HepG2 (cell line): ENCODE results near the gene RNU1-2. TPM values are rescaled to one million over a fixed set of nuclear protein-coding genes. Genes with fewer than 3 reads are reported as not detected.

Source experiments
- ATAC-seq: fragments of 200-7000 bp; cut with Tn5 transposase; 3 replicates; pipeline ENCODE4 v1.9.1; 2020; ENCODE audit warnings: mild to moderate bottlenecking, moderate library complexity
- BruUV-seq: library from RNA; stranded (reverse); fragments of 400-500 nt; replicated peaks from 2 replicates; lab custom pipeline; 2021; lab: Mats Ljungman, UMichigan
- CTCF ChIA-PET: fragments of 300-600 bp; formaldehyde crosslinking; extraction: SDS; loops from one replicate; lab custom pipeline; 2021; ENCODE audit warnings: low total read pairs, inconsistent platforms, low intra/inter-chr PET ratio; lab: Yijun Ruan, JAX
- POLR2A ChIA-PET: fragments of 350-600 bp; sonication (Branson Sonifier 250); formaldehyde crosslinking; loops from one replicate; lab custom pipeline; 2020; ENCODE audit warnings: antibody characterized with exemption, inconsistent platforms; lab: Yijun Ruan, JAX
- DNase-seq: peaks from one replicate; pipeline ENCODE4 v3.0.0-alpha.2; 2015; ENCODE audit warnings: low spot score
- FAIRE-seq: peaks from 3 replicates; lab custom pipeline; 2011; peaks lifted over from hg19 to GRCh38; lab: Jason Lieb, UNC
- H2AFZ ChIP-seq: one replicate; pipeline ENCODE4 v1.6.1; 2011; ENCODE audit warnings: low read length, inconsistent platforms
- H3K27ac ChIP-seq: fragments of 300-600 bp; 3 replicates; pipeline ENCODE4 v1.8.0; 2011; ENCODE audit warnings: mixed run types, mild to moderate bottlenecking, mixed read lengths, low read length, inconsistent platforms; ENCODE audit not compliant: insufficient read depth; ENCODE audit errors: extremely low read length
- H3K27me3 ChIP-seq, 2 experiments: fragments of 200-600 bp in 1 of 2; 2 replicates in 1 of 2; 3 replicates in 1 of 2; pipeline versions ENCODE4 v1.6.0 to v1.8.0; 2011; ENCODE audit warnings: low read length in 2 of 2, mild to moderate bottlenecking in 2 of 2, moderate library complexity in 2 of 2, inconsistent platforms in 1 of 2; ENCODE audit not compliant: insufficient read depth in 2 of 2, control insufficient read depth in 1 of 2
- H3K36me3 ChIP-seq, 2 experiments: fragments of 200-600 bp in 1 of 2; replicated peaks in 1 of 2; 2 replicates in 1 of 2; 3 replicates in 1 of 2; pipeline versions ENCODE4 v1.5.1 to v1.8.0; 2011; ENCODE audit warnings: low read length in 2 of 2, inconsistent platforms in 1 of 2; ENCODE audit not compliant: insufficient read depth in 2 of 2, control insufficient read depth in 1 of 2
- H3K4me1 ChIP-seq: 2 replicates; pipeline ENCODE4 v1.5.1; 2012; ENCODE audit warnings: low read length, inconsistent platforms; ENCODE audit not compliant: insufficient read depth
- H3K4me2 ChIP-seq: 2 replicates; pipeline ENCODE4 v1.6.0; 2011; ENCODE audit warnings: low read depth, low read length, inconsistent platforms
- H3K4me3 ChIP-seq, 3 experiments: fragments of 200-600 bp in 1 of 3; sonication (generic), shearing (Covaris generic) in 1 of 3; replicated peaks in 1 of 3; 2 replicates each; pipeline ENCODE4 v1.5.1; 2011 to 2016; ENCODE audit warnings: low read length in 3 of 3, inconsistent platforms in 2 of 3, low read depth in 2 of 3, mild to moderate bottlenecking in 2 of 3, control low read depth in 1 of 3, mixed read lengths in 1 of 3; ENCODE audit not compliant: insufficient read depth in 1 of 3
- H3K79me2 ChIP-seq: one replicate; pipeline ENCODE4 v1.6.1; 2011; ENCODE audit warnings: low read length, inconsistent platforms; ENCODE audit not compliant: insufficient read depth
- H3K9ac ChIP-seq: 2 replicates; pipeline ENCODE4 v1.6.0; 2011; ENCODE audit warnings: mild to moderate bottlenecking, low read depth, low read length, inconsistent platforms; ENCODE audit not compliant: insufficient read depth
- H3K9me3 ChIP-seq: 2 replicates; pipeline ENCODE4 v1.5.1; 2012; ENCODE audit warnings: mild to moderate bottlenecking, low read length
- H4K20me1 ChIP-seq: 2 replicates; pipeline ENCODE4 v1.6.0; 2011; ENCODE audit warnings: inconsistent platforms, mild to moderate bottlenecking, low read length, moderate library complexity; ENCODE audit not compliant: insufficient read depth
- ELF4 ChIP-seq: sonication (generic); formaldehyde crosslinking; IDR thresholded peaks from 2 replicates; pipeline ENCODE4 v1.5.0; 2020; ENCODE audit warnings: missing genetic modification reagents, mild to moderate bottlenecking, moderate library complexity, borderline replicate concordance
- EZH2 ChIP-seq: conservative IDR thresholded peaks from 2 replicates; pipeline ENCODE4 v1.6.1; 2012; ENCODE audit warnings: mild to moderate bottlenecking, low read depth, low read length, moderate library complexity
- MXD4 ChIP-seq: IDR thresholded peaks from 2 replicates; pipeline ENCODE4 v1.6.1; 2016; ENCODE audit warnings: mild to moderate bottlenecking, missing biosample characterization, missing genetic modification reagents
- SP1 ChIP-seq, 2 experiments: fragments of 450-650 bp in 1 of 2; sonication (generic) in 1 of 2; formaldehyde crosslinking in 1 of 2; IDR thresholded peaks; 2 replicates each; pipeline versions ENCODE4 v1.4.0 to v1.6.1; 2016 to 2020; ENCODE audit warnings: missing genetic modification reagents in 1 of 2
- ZNF782 ChIP-seq: sonication (generic); formaldehyde crosslinking; IDR thresholded peaks from 2 replicates; pipeline ENCODE4 v1.4.0; 2020; ENCODE audit warnings: missing genetic modification reagents, mild to moderate bottlenecking, borderline replicate concordance
- ZSCAN21 ChIP-seq: sonication (generic); formaldehyde crosslinking; IDR thresholded peaks from 2 replicates; pipeline ENCODE4 v1.8.0; 2022; ENCODE audit warnings: mild to moderate bottlenecking, missing genetic modification reagents, moderate library complexity, borderline replicate concordance
- WGBS: methylation state at CpG from one replicate; pipeline ENCODE4 v1.1.6; 2017; ENCODE audit warnings: low lambda C conversion rate; 5-methylcytosine and 5-hydroxymethylcytosine counted together
- in situ Hi-C: cut with HindIII; loops from 2 replicates; pipeline ENCODE4 v1.10.0; 2017; ENCODE audit warnings: low pct_unique_long_range_greater_than_20kb; ENCODE audit not compliant: extremely low pct_ligation_motif_present
- intact Hi-C: fragments of 100-400 bp; cut with micrococcal nuclease; formaldehyde crosslinking; loops from one replicate; pipeline ENCODE4 v1.10.0; 2022; ENCODE audit not compliant: unreplicated experiment
- polyA plus RNA-seq, 8 experiments: library from polyadenylated mRNA; depleted of rRNA in 3 of 8; stranded (reverse) in 7 of 8; unstranded in 1 of 8; fragments of >200 nt; fragmentation: Illumina TruSeq in 4 of 8; extraction: Trizol in 4 of 8; gene quantifications; 2 replicates each; pipeline versions ENCODE4 v1.2.1 to v1.2.3, GENCODE V29; 2011 to 2016; ENCODE audit warnings: low read depth in 4 of 8, missing spikeins in 1 of 8, mixed read lengths in 1 of 8; ENCODE audit not compliant: insufficient read depth in 1 of 8
- total RNA-seq, 5 experiments: library from RNA; depleted of rRNA; stranded (reverse); fragments of >200 nt; fragmentation: Illumina TruSeq; extraction: Trizol; gene quantifications; 2 replicates each; pipeline ENCODE4 v1.2.3, GENCODE V29; 2016; ENCODE audit warnings: low read depth in 1 of 5
- TF ChIP-seq, protein P1 (sequence below): sonication (generic); formaldehyde crosslinking; IDR thresholded peaks from 2 replicates; pipeline ENCODE4 v1.4.0; 2020; ENCODE audit warnings: missing genetic modification reagents
- TF ChIP-seq, protein P2 (sequence below): sonication (generic); formaldehyde crosslinking; IDR thresholded peaks from 2 replicates; pipeline ENCODE4 v1.5.0; 2020; ENCODE audit warnings: mild to moderate bottlenecking, missing genetic modification reagents, borderline replicate concordance
- TF ChIP-seq, protein P3 (sequence below): sonication (generic); formaldehyde crosslinking; IDR thresholded peaks from 2 replicates; pipeline ENCODE4 v1.8.0; 2022; ENCODE audit warnings: mild to moderate bottlenecking, missing genetic modification reagents, moderate library complexity

Gene RNU1-2
- total and polyA plus RNA-seq, 2 of the 13 experiments (the other 11 are each of a cell fraction or from before 2014, with no cell fraction given): under 0.01 to 11,018 TPM

DNA sequence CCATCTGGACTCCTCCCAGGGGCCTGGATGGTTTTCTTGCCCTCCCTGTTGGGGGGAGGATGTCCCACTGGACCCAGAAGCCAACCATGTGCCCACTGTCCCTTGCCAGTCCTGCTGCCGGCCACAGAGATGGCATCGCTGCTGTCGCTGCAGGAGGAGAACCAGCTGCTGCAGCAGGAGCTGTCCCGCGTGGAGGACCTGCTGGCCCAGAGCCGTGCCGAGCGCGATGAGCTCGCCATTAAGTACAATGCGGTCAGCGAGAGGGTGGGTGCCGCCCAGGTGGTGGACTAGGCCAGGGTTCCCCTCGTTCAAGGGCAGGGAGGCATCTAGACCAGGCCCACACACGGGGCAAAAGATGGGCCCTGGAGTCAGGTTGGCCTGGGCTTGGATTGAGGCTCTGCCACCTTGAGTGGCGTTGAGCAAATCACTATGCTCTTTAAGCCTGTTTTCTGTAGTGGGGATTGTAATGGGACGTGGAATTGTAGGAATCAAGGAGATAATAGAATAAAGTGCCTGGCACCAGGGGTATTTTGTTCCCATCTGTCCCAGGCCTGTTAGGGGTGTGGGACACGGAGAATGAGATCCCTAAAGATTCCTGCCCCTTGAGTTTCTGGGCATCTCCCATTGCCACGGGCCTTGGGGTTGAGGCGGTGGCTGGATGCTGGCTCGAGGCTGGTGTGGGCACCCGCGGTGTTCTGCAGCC, 28.6 kb downstream of the RNU1-2 start:
- no TSS peak for BruUV-seq
- FAIRE-seq: no peak
- H3K4me1 ChIP-seq: peaks cover 8% of the 10 kb centered on the region; the same call in 1 of the 2 replicates
- H3K9ac ChIP-seq: no peak overlapping the region
- DNase-seq: no peak
- H3K27ac ChIP-seq: no peak overlapping the region
- H3K4me3 ChIP-seq: no peak overlapping the region
- no peaks in the 10 kb centered on the region for H3K79me2 ChIP-seq
- no peaks in the 10 kb centered on the region for H4K20me1 ChIP-seq
- no peaks in the 10 kb centered on the region for H3K9me3 ChIP-seq
- ATAC-seq: no peak
- no peaks in the 10 kb centered on the region; a peak in 2 of 5 replicates for H3K27me3 ChIP-seq
- POLR2A ChIA-PET: no interaction called here
- in situ Hi-C loops (no loop called here), intact Hi-C loops (no loop called here)
- H2AFZ ChIP-seq: no peak overlapping the region
- WGBS: 59% methylated on average over 14 of the region's 23 CpGs
- TF ChIP-seq, protein P1, sequence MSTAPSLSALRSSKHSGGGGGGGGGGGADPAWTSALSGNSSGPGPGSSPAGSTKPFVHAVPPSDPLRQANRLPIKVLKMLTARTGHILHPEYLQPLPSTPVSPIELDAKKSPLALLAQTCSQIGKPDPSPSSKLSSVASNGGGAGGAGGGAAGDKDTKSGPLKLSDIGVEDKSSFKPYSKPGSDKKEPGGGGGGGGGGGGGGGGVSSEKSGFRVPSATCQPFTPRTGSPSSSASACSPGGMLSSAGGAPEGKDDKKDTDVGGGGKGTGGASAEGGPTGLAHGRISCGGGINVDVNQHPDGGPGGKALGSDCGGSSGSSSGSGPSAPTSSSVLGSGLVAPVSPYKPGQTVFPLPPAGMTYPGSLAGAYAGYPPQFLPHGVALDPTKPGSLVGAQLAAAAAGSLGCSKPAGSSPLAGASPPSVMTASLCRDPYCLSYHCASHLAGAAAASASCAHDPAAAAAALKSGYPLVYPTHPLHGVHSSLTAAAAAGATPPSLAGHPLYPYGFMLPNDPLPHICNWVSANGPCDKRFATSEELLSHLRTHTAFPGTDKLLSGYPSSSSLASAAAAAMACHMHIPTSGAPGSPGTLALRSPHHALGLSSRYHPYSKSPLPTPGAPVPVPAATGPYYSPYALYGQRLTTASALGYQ (CRISPR knock-in tag): no peak
- TF ChIP-seq MXD4 (no peak), EZH2 (no peak), ZNF782 (no peak), ZSCAN21 (CRISPR knock-in tag) (no peak)
- TF ChIP-seq, all 625 proteins: peak for 0
- Histone ChIP-seq H3K4me2 (no peak overlapping the region), H3K36me3 (no peaks in the 10 kb centered on the region)
- CTCF ChIA-PET: no interaction called here

DNA sequence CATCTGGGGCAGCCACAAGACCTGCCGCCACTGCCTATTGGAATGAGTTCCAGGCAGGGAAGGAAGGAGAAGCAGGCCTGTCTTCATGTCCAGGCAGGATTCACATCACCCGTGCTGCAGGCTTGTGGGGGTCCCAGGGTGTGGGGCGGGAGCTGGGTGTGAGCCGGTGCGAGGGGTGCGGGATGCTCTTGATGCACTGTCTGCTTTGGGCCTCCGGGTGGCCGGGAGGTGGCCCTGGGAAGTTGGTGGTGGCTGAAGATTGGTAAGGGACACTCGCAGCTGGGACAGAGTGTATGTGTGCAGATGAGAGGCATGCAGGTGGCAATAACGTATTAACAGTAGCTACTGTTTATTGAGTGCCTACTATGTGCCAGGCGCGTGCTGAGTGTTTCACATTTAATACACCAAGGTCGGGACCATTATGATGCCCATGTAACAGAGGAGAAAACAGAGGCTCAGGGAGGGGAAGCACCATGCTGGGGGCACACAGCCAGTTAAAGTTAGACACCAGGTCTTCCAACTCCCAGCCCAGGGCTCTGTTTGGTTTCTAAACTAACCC, 29.2 kb downstream of the RNU1-2 start:
- Histone ChIP-seq H3K27ac (no peak overlapping the region), H4K20me1 (no peaks in the 10 kb centered on the region), H3K36me3 (no peaks in the 10 kb centered on the region), H3K9me3 (no peaks in the 10 kb centered on the region), H3K79me2 (no peaks in the 10 kb centered on the region), H2AFZ (no peak overlapping the region), H3K9ac (no peak overlapping the region), H3K4me3 (no peak overlapping the region), H3K4me2 (no peak overlapping the region), H3K27me3 (no peaks in the 10 kb centered on the region; a peak in 2 of 5 replicates), H3K4me1 (peaks cover 8% of the 10 kb centered on the region; the same call in 1 of the 2 replicates)
- no TSS peak for BruUV-seq
- in situ Hi-C loops: no loop called here
- no peak for DNase-seq
- 37% methylated on average over 13 of the region's 13 CpGs for WGBS
- intact Hi-C loops: no loop called here
- FAIRE-seq: no peak
- POLR2A ChIA-PET: no interaction called here
- ATAC-seq: peak; percentile 17; the same call in 2 of the 3 replicates
- CTCF ChIA-PET: no interaction called here
- TF ChIP-seq, protein P2, sequence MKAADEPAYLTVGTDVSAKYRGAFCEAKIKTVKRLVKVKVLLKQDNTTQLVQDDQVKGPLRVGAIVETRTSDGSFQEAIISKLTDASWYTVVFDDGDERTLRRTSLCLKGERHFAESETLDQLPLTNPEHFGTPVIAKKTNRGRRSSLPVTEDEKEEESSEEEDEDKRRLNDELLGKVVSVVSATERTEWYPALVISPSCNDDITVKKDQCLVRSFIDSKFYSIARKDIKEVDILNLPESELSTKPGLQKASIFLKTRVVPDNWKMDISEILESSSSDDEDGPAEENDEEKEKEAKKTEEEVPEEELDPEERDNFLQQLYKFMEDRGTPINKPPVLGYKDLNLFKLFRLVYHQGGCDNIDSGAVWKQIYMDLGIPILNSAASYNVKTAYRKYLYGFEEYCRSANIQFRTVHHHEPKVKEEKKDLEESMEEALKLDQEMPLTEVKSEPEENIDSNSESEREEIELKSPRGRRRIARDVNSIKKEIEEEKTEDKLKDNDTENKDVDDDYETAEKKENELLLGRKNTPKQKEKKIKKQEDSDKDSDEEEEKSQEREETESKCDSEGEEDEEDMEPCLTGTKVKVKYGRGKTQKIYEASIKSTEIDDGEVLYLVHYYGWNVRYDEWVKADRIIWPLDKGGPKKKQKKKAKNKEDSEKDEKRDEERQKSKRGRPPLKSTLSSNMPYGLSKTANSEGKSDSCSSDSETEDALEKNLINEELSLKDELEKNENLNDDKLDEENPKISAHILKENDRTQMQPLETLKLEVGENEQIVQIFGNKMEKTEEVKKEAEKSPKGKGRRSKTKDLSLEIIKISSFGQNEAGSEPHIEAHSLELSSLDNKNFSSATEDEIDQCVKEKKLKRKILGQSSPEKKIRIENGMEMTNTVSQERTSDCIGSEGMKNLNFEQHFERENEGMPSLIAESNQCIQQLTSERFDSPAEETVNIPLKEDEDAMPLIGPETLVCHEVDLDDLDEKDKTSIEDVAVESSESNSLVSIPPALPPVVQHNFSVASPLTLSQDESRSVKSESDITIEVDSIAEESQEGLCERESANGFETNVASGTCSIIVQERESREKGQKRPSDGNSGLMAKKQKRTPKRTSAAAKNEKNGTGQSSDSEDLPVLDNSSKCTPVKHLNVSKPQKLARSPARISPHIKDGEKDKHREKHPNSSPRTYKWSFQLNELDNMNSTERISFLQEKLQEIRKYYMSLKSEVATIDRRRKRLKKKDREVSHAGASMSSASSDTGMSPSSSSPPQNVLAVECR (CRISPR knock-in tag): no peak
- TF ChIP-seq SP1 (IDR thresholded peaks at IDR 0.05): no peak
- no peak for TF ChIP-seq SP1 (CRISPR knock-in tag; IDR thresholded peaks at IDR 0.05)
- TF ChIP-seq, protein P3, sequence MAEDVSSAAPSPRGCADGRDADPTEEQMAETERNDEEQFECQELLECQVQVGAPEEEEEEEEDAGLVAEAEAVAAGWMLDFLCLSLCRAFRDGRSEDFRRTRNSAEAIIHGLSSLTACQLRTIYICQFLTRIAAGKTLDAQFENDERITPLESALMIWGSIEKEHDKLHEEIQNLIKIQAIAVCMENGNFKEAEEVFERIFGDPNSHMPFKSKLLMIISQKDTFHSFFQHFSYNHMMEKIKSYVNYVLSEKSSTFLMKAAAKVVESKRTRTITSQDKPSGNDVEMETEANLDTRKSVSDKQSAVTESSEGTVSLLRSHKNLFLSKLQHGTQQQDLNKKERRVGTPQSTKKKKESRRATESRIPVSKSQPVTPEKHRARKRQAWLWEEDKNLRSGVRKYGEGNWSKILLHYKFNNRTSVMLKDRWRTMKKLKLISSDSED: no peak
- no peak for TF ChIP-seq ELF4 (CRISPR knock-in tag)
